A673 (cell line): Measurements from ENCODE around the gene NEB.

Experiments used
- CTCF ChIP-seq: fragments of 300-800, 200-600 bp; sonication (generic); conservative IDR thresholded peaks from 2 replicates; pipeline ENCODE4 v1.5.1; 2017; ENCODE audit warnings: low read depth, mild to moderate bottlenecking, antibody characterized with exemption, low read length, moderate library complexity, mixed read lengths
- EZH2 ChIP-seq: fragments of 200-600 bp; sonication (generic); IDR thresholded peaks from 2 replicates; pipeline ENCODE4 v1.6.1; 2017; ENCODE audit warnings: borderline replicate concordance, low read depth, mild to moderate bottlenecking, mixed read lengths, antibody characterized with exemption, low read length; ENCODE audit not compliant: poor library complexity, severe bottlenecking

GRCh38 chr2:151769606-151770005 is 35.3 kb upstream of the NEB start:
- no peak for TF ChIP-seq CTCF
- TF ChIP-seq EZH2 = no peak
